Stimulated activated naive B cell treated with anti-CD40 and anti-IgM and Interleukin-4, amounts not matched to agents 10 μg/mL and 1 μg/mL and 100 μg/mL, for 72 hours (primary cell): Measurements from ENCODE around the gene COLGALT1.
"Not testable (repeated sequence)": the region's sequence is repeated elsewhere in the genome, so short reads cannot be mapped to it uniquely, and the experiment has no call there.

Source experiments
- ATAC-seq, 2 donors: fragments of 150-1000 bp; cut with Tn5 transposase; replicated peaks; 2 replicates each; pipeline ENCODE4 v1.10.0; 2021; ENCODE audit warnings: moderate library complexity in 1 of 2
- DNase-seq: peaks from one replicate; pipeline ENCODE4 v3.0.0; 2021
- H3K27ac Mint-ChIP-seq: one replicate; pipeline ENCODE4 v1.8.0; 2022; ENCODE audit warnings: mild to moderate bottlenecking, mixed read lengths
- H3K27me3 Mint-ChIP-seq, 2 donors: one replicate each; pipeline ENCODE4 v1.8.0; 2022; ENCODE audit warnings: mixed read lengths in 2 of 2
- H3K36me3 Mint-ChIP-seq, 2 donors: one replicate each; pipeline ENCODE4 v1.8.0; 2022; ENCODE audit warnings: mixed read lengths in 2 of 2, mild to moderate bottlenecking in 1 of 2
- H3K4me1 Mint-ChIP-seq, 2 donors: one replicate each; pipeline ENCODE4 v1.8.0; 2022; ENCODE audit warnings: mixed read lengths in 2 of 2, mild to moderate bottlenecking in 1 of 2
- H3K4me3 Mint-ChIP-seq, 2 donors: one replicate each; pipeline ENCODE4 v1.8.0; 2022; ENCODE audit warnings: mild to moderate bottlenecking in 2 of 2, mixed read lengths in 2 of 2, moderate library complexity in 1 of 2
- H3K9me3 Mint-ChIP-seq, 2 donors: one replicate each; pipeline ENCODE4 v1.8.0; 2022; ENCODE audit warnings: mixed read lengths in 2 of 2, mild to moderate bottlenecking in 1 of 2

COLGALT1 gene

DNA sequence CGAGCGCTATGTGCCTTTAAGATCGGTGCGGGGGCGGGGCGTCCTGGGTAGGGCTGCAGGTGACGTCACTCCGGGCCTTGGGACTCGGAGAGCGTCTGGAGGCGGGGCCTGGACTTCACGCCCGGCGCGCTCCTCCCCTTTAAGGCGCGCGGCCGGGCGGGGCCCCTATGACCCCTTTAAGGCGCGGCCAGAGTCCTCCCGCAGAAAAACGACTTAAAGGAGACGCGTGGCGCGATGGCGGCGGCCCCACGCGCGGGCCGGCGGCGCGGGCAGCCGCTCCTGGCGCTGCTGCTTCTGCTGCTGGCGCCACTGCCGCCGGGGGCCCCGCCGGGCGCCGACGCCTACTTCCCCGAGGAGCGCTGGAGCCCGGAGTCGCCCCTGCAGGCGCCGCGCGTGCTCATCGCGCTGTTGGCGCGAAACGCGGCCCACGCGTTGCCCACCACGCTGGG lies at the start of gene COLGALT1:
TSS of gene COLGALT1 (plus strand) at position 170 of the 449 bp plus-strand sequence. CDS start at position 235, 65 bp downstream.
- Mint-ChIP-seq H3K9me3 (no peaks in the 10 kb centered on the region), H3K4me3 (peak within 1 kb of the TSS; percentile 90 to 95), H3K36me3 (peaks cover 28 to 33% of the 10 kb centered on the region in 2 donors), H3K27ac (peak within 1 kb of the TSS; percentile 94), H3K4me1 (peaks cover 14 to 37% of the 10 kb centered on the region in 2 donors), H3K27me3 (no peaks in the 10 kb centered on the region)
- peak; percentile 95 for DNase-seq
- peak; percentile 90 to 92 for ATAC-seq

DNA sequence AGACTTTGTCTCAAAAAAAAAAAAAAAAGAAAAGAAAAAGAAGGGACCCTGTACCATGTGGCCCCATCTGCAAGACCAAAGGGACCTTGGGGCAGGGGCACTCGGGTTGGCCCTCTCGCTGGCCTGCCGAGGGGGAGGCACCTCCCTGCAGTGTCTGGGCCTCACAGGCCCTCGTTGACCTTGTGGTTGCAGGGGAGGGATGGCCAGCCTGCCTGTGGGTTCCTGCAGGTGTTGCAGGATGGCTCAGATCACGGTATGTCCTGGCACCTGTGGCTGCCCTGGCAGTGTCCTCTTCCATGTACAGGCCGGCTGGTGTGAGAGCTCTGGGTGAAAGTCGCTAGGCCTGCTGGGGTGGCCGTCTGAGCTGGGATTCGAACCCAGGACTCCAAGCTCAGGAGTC lies 48.7 kb upstream of the COLGALT1 start:
- Mint-ChIP-seq H3K27me3 (no peaks in the 10 kb centered on the region), H3K9me3 (no peaks in the 10 kb centered on the region), H3K4me3 (no peak overlapping the region), H3K4me1 (peaks cover 14 to 38% of the 10 kb centered on the region in 2 donors), H3K27ac (no peak overlapping the region), H3K36me3 (peaks cover 28 to 42% of the 10 kb centered on the region in 2 donors)
- DNase-seq (no peak), ATAC-seq (no peak)

GRCh38 chr19:17508558-17508933 lies 46.9 kb upstream of the COLGALT1 start:
- ATAC-seq, H3K27ac Mint-ChIP-seq, H3K27me3 Mint-ChIP-seq, DNase-seq, H3K9me3 Mint-ChIP-seq, H3K4me3 Mint-ChIP-seq: not testable (repeated sequence)
- Mint-ChIP-seq H3K4me1 (peaks cover 13 to 43% of the 10 kb centered on the region in 2 donors), H3K36me3 (peaks cover 33 to 47% of the 10 kb centered on the region in 2 donors)

GRCh38 chr19:17510220-17510993 lies 45.0 kb upstream of the COLGALT1 start:
- peak overlapping the region; percentile 98 for H3K4me3 Mint-ChIP-seq
- peak overlapping the region; percentile 97 for H3K27ac Mint-ChIP-seq
- peaks cover 18 to 54% of the 10 kb centered on the region in 2 donors for H3K4me1 Mint-ChIP-seq
- H3K36me3 Mint-ChIP-seq, result peaks cover 33 to 46% of the 10 kb centered on the region in 2 donors
- H3K27me3 Mint-ChIP-seq, result no peaks in the 10 kb centered on the region
- ATAC-seq (no peak), DNase-seq (no peak)
- H3K9me3 Mint-ChIP-seq, result no peaks in the 10 kb centered on the region

DNA sequence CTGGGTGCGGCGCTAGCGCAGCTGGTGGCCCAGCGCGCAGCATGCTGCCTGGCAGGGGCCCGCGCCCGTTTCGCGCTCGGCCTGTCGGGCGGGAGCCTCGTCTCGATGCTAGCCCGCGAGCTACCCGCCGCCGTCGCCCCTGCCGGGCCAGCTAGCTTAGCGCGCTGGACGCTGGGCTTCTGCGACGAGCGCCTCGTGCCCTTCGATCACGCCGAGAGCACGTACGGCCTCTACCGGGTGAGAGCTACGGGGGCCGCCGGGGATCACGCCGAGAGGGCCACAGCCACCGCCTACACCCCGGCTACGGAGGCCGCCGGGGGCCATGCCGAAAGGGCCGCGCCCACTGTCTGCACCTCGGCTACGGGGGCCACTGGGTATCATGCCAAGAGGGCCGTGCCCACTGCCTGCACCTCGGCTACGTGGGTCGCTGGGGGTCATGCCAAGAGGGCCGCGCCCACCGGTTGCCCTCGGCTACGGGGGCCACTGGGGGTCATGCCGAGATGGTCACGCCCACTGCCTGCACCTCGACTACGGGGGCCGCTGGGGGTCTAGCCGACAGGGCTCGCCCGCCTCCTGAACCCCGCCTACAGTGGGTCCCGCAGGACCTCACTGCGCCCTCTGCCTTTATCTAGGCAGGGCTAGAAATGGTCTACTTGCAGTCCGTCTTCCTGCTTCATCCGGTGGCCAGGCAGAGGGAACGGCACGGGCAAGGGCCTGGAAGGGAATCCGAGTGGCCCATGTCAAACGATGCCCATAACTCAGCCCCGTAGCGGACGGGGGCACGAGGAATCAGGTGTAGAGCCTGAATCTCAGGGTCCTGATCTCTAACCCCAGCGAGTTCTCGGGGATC lies 43.5 kb upstream of the COLGALT1 start:
- peak overlapping the region; percentile 97 for H3K27ac Mint-ChIP-seq
- DNase-seq, result peak; percentile 97
- peak overlapping the region; percentile 98 for H3K4me3 Mint-ChIP-seq
- H3K9me3 Mint-ChIP-seq, result no peaks in the 10 kb centered on the region
- H3K36me3 Mint-ChIP-seq, result peaks cover 42 to 48% of the 10 kb centered on the region in 2 donors
- no peaks in the 10 kb centered on the region for H3K27me3 Mint-ChIP-seq
- ATAC-seq, result peak; percentile 80 to 82
- H3K4me1 Mint-ChIP-seq, result peaks cover 20 to 62% of the 10 kb centered on the region in 2 donors

- ATAC-seq, result peak; percentile 12 to 18
These were observed 42.9 kb upstream of the COLGALT1 start for GRCh38 chr19:17512574-17512939.

DNA sequence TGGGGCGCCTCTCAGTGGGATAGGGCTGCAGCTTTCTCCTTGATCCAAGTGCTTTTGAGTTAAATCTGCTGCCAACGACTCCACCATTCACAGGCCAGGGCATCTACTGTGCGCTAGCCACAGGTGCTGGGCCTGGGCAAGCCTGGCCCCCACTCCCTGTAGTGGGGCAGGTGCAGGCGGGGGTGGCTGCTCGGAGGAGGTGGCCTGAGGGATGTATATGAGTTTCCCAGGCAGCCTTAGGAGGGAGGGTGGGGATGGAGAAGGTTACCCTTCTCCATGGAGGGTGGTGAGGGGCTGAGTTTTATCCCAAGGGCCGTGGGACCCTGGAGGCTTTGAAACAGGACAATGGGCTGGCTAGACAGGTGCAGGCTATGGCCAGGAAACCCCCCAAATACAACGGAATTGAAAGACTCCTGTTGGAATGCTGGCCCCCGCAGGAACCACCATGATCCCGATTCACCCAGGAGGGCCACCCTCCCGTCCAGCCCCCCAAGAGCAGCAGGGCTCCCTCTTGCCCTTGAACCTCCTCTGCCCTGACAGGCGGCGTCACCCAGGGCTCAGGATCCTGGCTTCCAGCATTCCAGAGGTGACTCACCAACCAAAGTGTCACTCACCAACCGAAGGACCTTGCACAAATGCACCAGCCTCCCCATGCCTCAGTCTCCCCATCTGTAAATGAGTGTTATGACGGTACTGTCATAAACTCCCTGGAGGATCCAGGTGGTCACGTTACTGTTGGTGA lies 39.9 kb upstream of the COLGALT1 start:
- Mint-ChIP-seq H3K27ac (no peak overlapping the region), H3K4me3 (no peak overlapping the region)
- ATAC-seq, result no peak

More at GRCh38 chr19:17512574-17512939, 42.9 kb upstream of the COLGALT1 start:
- peak overlapping the region; percentile 98 for H3K4me3 Mint-ChIP-seq
- peaks cover 48 to 55% of the 10 kb centered on the region in 2 donors for H3K36me3 Mint-ChIP-seq
- peaks cover 2 to 4% of the 10 kb centered on the region in 2 donors for H3K9me3 Mint-ChIP-seq
- H3K27ac Mint-ChIP-seq, result peak overlapping the region; percentile 97
- H3K27me3 Mint-ChIP-seq, result no peaks in the 10 kb centered on the region
- DNase-seq, result no peak
- H3K4me1 Mint-ChIP-seq, result peaks cover 22 to 66% of the 10 kb centered on the region in 2 donors

GRCh38 chr19:17517898-17518297 lies 37.6 kb upstream of the COLGALT1 start:
- H3K27me3 Mint-ChIP-seq, result no peaks in the 10 kb centered on the region
- H3K9me3 Mint-ChIP-seq, result peaks cover 4 to 8% of the 10 kb centered on the region in 2 donors
- no peak for DNase-seq
- H3K4me1 Mint-ChIP-seq, result peaks cover 27 to 47% of the 10 kb centered on the region in 2 donors
- peaks cover 46 to 59% of the 10 kb centered on the region in 2 donors for H3K36me3 Mint-ChIP-seq
- ATAC-seq, result no peak
- no peak overlapping the region for H3K4me3 Mint-ChIP-seq
- no peak overlapping the region for H3K27ac Mint-ChIP-seq

More for the DNA sequence above, 39.9 kb upstream of the COLGALT1 start:
- Mint-ChIP-seq H3K4me1 (peaks cover 25 to 51% of the 10 kb centered on the region in 2 donors), H3K9me3 (peaks cover 2 to 4% of the 10 kb centered on the region in 2 donors), H3K36me3 (peaks cover 47 to 56% of the 10 kb centered on the region in 2 donors), H3K27me3 (no peaks in the 10 kb centered on the region)
- no peak for DNase-seq

- ATAC-seq, result not testable (repeated sequence)
These were observed 36.8 kb upstream of the COLGALT1 start for GRCh38 chr19:17518654-17519053.

GRCh38 chr19:17519967-17520366 lies 35.5 kb upstream of the COLGALT1 start:
- Mint-ChIP-seq H3K27ac (peak overlapping the region; percentile 69), H3K9me3 (peaks cover 7 to 11% of the 10 kb centered on the region in 2 donors), H3K27me3 (no peaks in the 10 kb centered on the region), H3K36me3 (peaks cover 51 to 63% of the 10 kb centered on the region in 2 donors), H3K4me3 (no peak overlapping the region), H3K4me1 (peaks cover 38 to 49% of the 10 kb centered on the region in 2 donors)
- ATAC-seq (no peak), DNase-seq (no peak)

More at GRCh38 chr19:17518654-17519053, 36.8 kb upstream of the COLGALT1 start:
- H3K36me3 Mint-ChIP-seq, result peaks cover 47 to 61% of the 10 kb centered on the region in 2 donors
- H3K4me3 Mint-ChIP-seq, DNase-seq, H3K27me3 Mint-ChIP-seq, H3K9me3 Mint-ChIP-seq: not testable (repeated sequence)
- H3K4me1 Mint-ChIP-seq, result peaks cover 31 to 48% of the 10 kb centered on the region in 2 donors
- peak overlapping the region; percentile 56 for H3K27ac Mint-ChIP-seq

- H3K27ac Mint-ChIP-seq, result no peak overlapping the region
- no peak for DNase-seq
- no peaks in the 10 kb centered on the region for H3K27me3 Mint-ChIP-seq
- no peak overlapping the region for H3K4me3 Mint-ChIP-seq
- H3K9me3 Mint-ChIP-seq, result peaks cover 7 to 11% of the 10 kb centered on the region in 2 donors
- ATAC-seq, result no peak
- H3K36me3 Mint-ChIP-seq, result peaks cover 52 to 66% of the 10 kb centered on the region in 2 donors
- peaks cover 43 to 55% of the 10 kb centered on the region in 2 donors for H3K4me1 Mint-ChIP-seq
These were observed 34.6 kb upstream of the COLGALT1 start for GRCh38 chr19:17520865-17521264.

- ATAC-seq, result peak; percentile 82 to 84
- Mint-ChIP-seq H3K36me3 (peaks cover 38 to 53% of the 10 kb centered on the region in 2 donors), H3K27ac (peak overlapping the region; percentile 90), H3K4me1 (peaks cover 47 to 65% of the 10 kb centered on the region in 2 donors), H3K27me3 (no peaks in the 10 kb centered on the region), H3K9me3 (peaks cover 3 to 8% of the 10 kb centered on the region in 2 donors), H3K4me3 (peak overlapping the region; percentile 49 to 69)
- peak; percentile 95 for DNase-seq
These were observed 32.2 kb upstream of the COLGALT1 start for GRCh38 chr19:17522988-17523872.

DNA sequence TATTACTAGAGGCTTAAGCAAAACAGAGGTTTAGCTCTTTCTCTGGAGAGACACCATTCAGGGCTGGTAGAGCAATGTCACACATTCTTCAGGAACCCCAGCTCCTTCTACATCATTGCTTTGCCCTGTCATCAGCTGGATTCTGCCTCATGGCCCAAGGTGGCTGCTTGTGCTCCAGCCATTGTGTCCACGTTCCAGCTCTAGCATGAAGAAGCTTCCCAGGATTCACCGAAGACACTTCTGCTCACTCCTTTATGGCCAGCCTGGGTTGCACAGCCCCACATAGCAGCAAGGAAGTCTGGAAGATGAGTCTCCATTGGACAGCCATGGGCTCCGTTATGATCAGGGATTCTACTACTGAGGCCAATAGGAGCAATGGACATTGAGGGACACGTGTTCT lies 30.8 kb upstream of the COLGALT1 start:
- Mint-ChIP-seq H3K36me3 (peaks cover 44 to 61% of the 10 kb centered on the region in 2 donors), H3K27ac (peak overlapping the region; percentile 75), H3K4me1 (peaks cover 53 to 79% of the 10 kb centered on the region in 2 donors), H3K27me3 (no peaks in the 10 kb centered on the region), H3K9me3 (peaks cover 8 to 12% of the 10 kb centered on the region in 2 donors), H3K4me3 (no peak overlapping the region)
- DNase-seq (no peak), ATAC-seq (no peak)
